ENCODE results near the gene OR2M2.

- TF ChIP-seq CTCF (IDR thresholded peaks at IDR 0.05) (no peak), POLR2A (IDR thresholded peaks at IDR 0.05) (no peak)
Observed at GRCh38 chr1:248152056-248152827, 22.4 kb upstream of the OR2M2 start.

All from Peyer's patch (tissue), 4 donors.